HepG2 (cell line): ENCODE results near the gene IMPACT. TPM values are rescaled to one million over a fixed set of nuclear protein-coding genes. Genes with fewer than 3 reads are reported as not detected.

ENCODE experiments used
- ATAC-seq: fragments of 200-7000 bp; cut with Tn5 transposase; 3 replicates; pipeline ENCODE4 v1.9.1; 2020; ENCODE audit warnings: mild to moderate bottlenecking, moderate library complexity
- BruUV-seq: library from RNA; stranded (reverse); fragments of 400-500 nt; replicated peaks from 2 replicates; lab custom pipeline; 2021; lab: Mats Ljungman, UMichigan
- CTCF ChIA-PET: fragments of 300-600 bp; formaldehyde crosslinking; extraction: SDS; loops from one replicate; lab custom pipeline; 2021; ENCODE audit warnings: low total read pairs, inconsistent platforms, low intra/inter-chr PET ratio; lab: Yijun Ruan, JAX
- POLR2A ChIA-PET: fragments of 350-600 bp; sonication (Branson Sonifier 250); formaldehyde crosslinking; loops from one replicate; lab custom pipeline; 2020; ENCODE audit warnings: antibody characterized with exemption, inconsistent platforms; lab: Yijun Ruan, JAX
- DNase-seq: peaks from one replicate; pipeline ENCODE4 v3.0.0-alpha.2; 2015; ENCODE audit warnings: low spot score
- FAIRE-seq: peaks from 3 replicates; lab custom pipeline; 2011; peaks lifted over from hg19 to GRCh38; lab: Jason Lieb, UNC
- H2AFZ ChIP-seq: one replicate; pipeline ENCODE4 v1.6.1; 2011; ENCODE audit warnings: low read length, inconsistent platforms
- H3K27ac ChIP-seq: fragments of 300-600 bp; 3 replicates; pipeline ENCODE4 v1.8.0; 2011; ENCODE audit warnings: mixed run types, mild to moderate bottlenecking, mixed read lengths, low read length, inconsistent platforms; ENCODE audit not compliant: insufficient read depth; ENCODE audit errors: extremely low read length
- H3K27me3 ChIP-seq, 2 experiments: fragments of 200-600 bp in 1 of 2; 2 replicates in 1 of 2; 3 replicates in 1 of 2; pipeline versions ENCODE4 v1.6.0 to v1.8.0; 2011; ENCODE audit warnings: low read length in 2 of 2, mild to moderate bottlenecking in 2 of 2, moderate library complexity in 2 of 2, inconsistent platforms in 1 of 2; ENCODE audit not compliant: insufficient read depth in 2 of 2, control insufficient read depth in 1 of 2
- H3K36me3 ChIP-seq, 2 experiments: fragments of 200-600 bp in 1 of 2; replicated peaks in 1 of 2; 2 replicates in 1 of 2; 3 replicates in 1 of 2; pipeline versions ENCODE4 v1.5.1 to v1.8.0; 2011; ENCODE audit warnings: low read length in 2 of 2, inconsistent platforms in 1 of 2; ENCODE audit not compliant: insufficient read depth in 2 of 2, control insufficient read depth in 1 of 2
- H3K4me1 ChIP-seq: 2 replicates; pipeline ENCODE4 v1.5.1; 2012; ENCODE audit warnings: low read length, inconsistent platforms; ENCODE audit not compliant: insufficient read depth
- H3K4me2 ChIP-seq: 2 replicates; pipeline ENCODE4 v1.6.0; 2011; ENCODE audit warnings: low read depth, low read length, inconsistent platforms
- H3K4me3 ChIP-seq, 3 experiments: fragments of 200-600 bp in 1 of 3; sonication (generic), shearing (Covaris generic) in 1 of 3; replicated peaks in 1 of 3; 2 replicates each; pipeline ENCODE4 v1.5.1; 2011 to 2016; ENCODE audit warnings: low read length in 3 of 3, inconsistent platforms in 2 of 3, low read depth in 2 of 3, mild to moderate bottlenecking in 2 of 3, control low read depth in 1 of 3, mixed read lengths in 1 of 3; ENCODE audit not compliant: insufficient read depth in 1 of 3
- H3K79me2 ChIP-seq: one replicate; pipeline ENCODE4 v1.6.1; 2011; ENCODE audit warnings: low read length, inconsistent platforms; ENCODE audit not compliant: insufficient read depth
- H3K9ac ChIP-seq: 2 replicates; pipeline ENCODE4 v1.6.0; 2011; ENCODE audit warnings: mild to moderate bottlenecking, low read depth, low read length, inconsistent platforms; ENCODE audit not compliant: insufficient read depth
- H3K9me3 ChIP-seq: 2 replicates; pipeline ENCODE4 v1.5.1; 2012; ENCODE audit warnings: mild to moderate bottlenecking, low read length
- H4K20me1 ChIP-seq: 2 replicates; pipeline ENCODE4 v1.6.0; 2011; ENCODE audit warnings: inconsistent platforms, mild to moderate bottlenecking, low read length, moderate library complexity; ENCODE audit not compliant: insufficient read depth
- BCL6 ChIP-seq: IDR thresholded peaks from 2 replicates; pipeline ENCODE4 v1.6.1; 2016; ENCODE audit warnings: missing genetic modification reagents, missing compliant biosample characterization
- GRHL1 ChIP-seq: sonication (generic); formaldehyde crosslinking; conservative IDR thresholded peaks from 2 replicates; pipeline ENCODE4 v1.8.0; 2022; ENCODE audit warnings: missing genetic modification reagents
- HCFC1 ChIP-seq: fragments of 150-350 bp; IDR thresholded peaks from 2 replicates; pipeline ENCODE4 v1.6.1; 2014; ENCODE audit warnings: low read depth, low read length
- JUNB ChIP-seq: sonication (generic); formaldehyde crosslinking; IDR thresholded peaks from 2 replicates; pipeline ENCODE4 v1.8.0; 2022; ENCODE audit warnings: missing genetic modification reagents, mild to moderate bottlenecking, borderline replicate concordance
- MED1 ChIP-seq: sonication (generic); formaldehyde crosslinking; IDR thresholded peaks from 2 replicates; pipeline ENCODE4 v1.4.0; 2020; ENCODE audit warnings: missing genetic modification reagents
- SALL2 ChIP-seq: sonication (generic); formaldehyde crosslinking; IDR thresholded peaks from 2 replicates; pipeline ENCODE4 v1.8.1; 2023; ENCODE audit warnings: mild to moderate bottlenecking, missing genetic modification reagents, inconsistent platforms
- ZNF879 ChIP-seq: sonication (generic); formaldehyde crosslinking; IDR thresholded peaks from 2 replicates; pipeline ENCODE4 v1.8.1; 2023; ENCODE audit warnings: missing genetic modification reagents
- WGBS: methylation state at CpG from one replicate; pipeline ENCODE4 v1.1.6; 2017; ENCODE audit warnings: low lambda C conversion rate; 5-methylcytosine and 5-hydroxymethylcytosine counted together
- in situ Hi-C: cut with HindIII; loops from 2 replicates; pipeline ENCODE4 v1.10.0; 2017; ENCODE audit warnings: low pct_unique_long_range_greater_than_20kb; ENCODE audit not compliant: extremely low pct_ligation_motif_present
- intact Hi-C: fragments of 100-400 bp; cut with micrococcal nuclease; formaldehyde crosslinking; loops from one replicate; pipeline ENCODE4 v1.10.0; 2022; ENCODE audit not compliant: unreplicated experiment
- polyA plus RNA-seq, 8 experiments: library from polyadenylated mRNA; depleted of rRNA in 3 of 8; stranded (reverse) in 7 of 8; unstranded in 1 of 8; fragments of >200 nt; fragmentation: Illumina TruSeq in 4 of 8; extraction: Trizol in 4 of 8; gene quantifications; 2 replicates each; pipeline versions ENCODE4 v1.2.1 to v1.2.3, GENCODE V29; 2011 to 2016; ENCODE audit warnings: low read depth in 4 of 8, missing spikeins in 1 of 8, mixed read lengths in 1 of 8; ENCODE audit not compliant: insufficient read depth in 1 of 8
- total RNA-seq, 5 experiments: library from RNA; depleted of rRNA; stranded (reverse); fragments of >200 nt; fragmentation: Illumina TruSeq; extraction: Trizol; gene quantifications; 2 replicates each; pipeline ENCODE4 v1.2.3, GENCODE V29; 2016; ENCODE audit warnings: low read depth in 1 of 5
- TF ChIP-seq, protein P1 (sequence below): sonication (generic); formaldehyde crosslinking; IDR thresholded peaks from 2 replicates; pipeline ENCODE4 v1.5.0; 2020; ENCODE audit warnings: mild to moderate bottlenecking, missing genetic modification reagents, borderline replicate concordance
- TF ChIP-seq, protein P2 (sequence below): sonication (generic); formaldehyde crosslinking; IDR thresholded peaks from 2 replicates; pipeline ENCODE4 v1.5.0; 2020; ENCODE audit warnings: missing genetic modification reagents
- TF ChIP-seq, protein P3 (sequence below): sonication (generic); formaldehyde crosslinking; IDR thresholded peaks from 2 replicates; pipeline ENCODE4; 2020; ENCODE audit warnings: missing genetic modification reagents, mild to moderate bottlenecking, borderline replicate concordance
- TF ChIP-seq, protein P4 (sequence below): sonication (generic); formaldehyde crosslinking; conservative IDR thresholded peaks from 2 replicates; pipeline ENCODE4 v1.4.0; 2020; ENCODE audit warnings: missing genetic modification reagents

Gene IMPACT
- total and polyA plus RNA-seq, 2 of the 13 experiments (the other 11 are each of a cell fraction or from before 2014, with no cell fraction given) = 5.0 to 7.7 TPM

DNA sequence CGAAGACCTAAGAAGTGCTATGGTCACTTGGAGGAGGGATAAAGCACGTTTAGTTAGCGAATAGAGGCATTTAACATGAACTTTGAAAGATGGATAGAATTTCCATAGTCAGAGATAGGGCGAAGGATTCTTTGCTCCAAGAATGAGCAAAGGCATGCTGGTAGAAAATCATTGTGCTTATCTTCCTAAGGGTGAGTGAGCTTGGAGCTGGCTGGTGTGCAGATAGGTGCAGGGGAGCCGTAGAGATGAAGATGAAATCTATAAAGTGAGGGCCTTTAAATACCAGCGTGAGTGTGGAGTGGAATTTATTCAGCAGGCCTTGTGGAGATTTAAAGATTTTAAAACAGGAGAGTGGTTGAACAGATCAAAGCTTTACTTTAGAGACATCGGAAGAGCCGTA is 35.5 kb downstream of the IMPACT start:
- no peaks in the 10 kb centered on the region for H3K4me1 ChIP-seq
- H3K4me3 ChIP-seq = no peak overlapping the region
- H2AFZ ChIP-seq = no peak overlapping the region
- in situ Hi-C loops = no loop called here
- no peak overlapping the region for H3K9ac ChIP-seq
- FAIRE-seq = no peak
- no TSS peak for BruUV-seq
- no peaks in the 10 kb centered on the region for H3K79me2 ChIP-seq
- DNase-seq = no peak
- no peak overlapping the region for H3K27ac ChIP-seq
- no peaks in the 10 kb centered on the region for H3K27me3 ChIP-seq
- intact Hi-C loops = no loop called here
- H3K36me3 ChIP-seq = no peaks in the 10 kb centered on the region
- H3K9me3 ChIP-seq = no peaks in the 10 kb centered on the region
- WGBS = 37% methylated on average over 8 of the region's 8 CpGs
- no peak for ATAC-seq
- ChIA-PET CTCF (no interaction called here), POLR2A (no interaction called here)
- no peak overlapping the region for H3K4me2 ChIP-seq
- H4K20me1 ChIP-seq = no peaks in the 10 kb centered on the region
- TF ChIP-seq HCFC1 (no peak), ZNF879 (CRISPR knock-in tag) (no peak), JUNB (CRISPR knock-in tag) (no peak), MED1 (no peak), GRHL1 (CRISPR knock-in tag) (no peak), BCL6 (CRISPR knock-in tag) (no peak), SALL2 (CRISPR knock-in tag) (no peak)
- TF ChIP-seq, protein P1, sequence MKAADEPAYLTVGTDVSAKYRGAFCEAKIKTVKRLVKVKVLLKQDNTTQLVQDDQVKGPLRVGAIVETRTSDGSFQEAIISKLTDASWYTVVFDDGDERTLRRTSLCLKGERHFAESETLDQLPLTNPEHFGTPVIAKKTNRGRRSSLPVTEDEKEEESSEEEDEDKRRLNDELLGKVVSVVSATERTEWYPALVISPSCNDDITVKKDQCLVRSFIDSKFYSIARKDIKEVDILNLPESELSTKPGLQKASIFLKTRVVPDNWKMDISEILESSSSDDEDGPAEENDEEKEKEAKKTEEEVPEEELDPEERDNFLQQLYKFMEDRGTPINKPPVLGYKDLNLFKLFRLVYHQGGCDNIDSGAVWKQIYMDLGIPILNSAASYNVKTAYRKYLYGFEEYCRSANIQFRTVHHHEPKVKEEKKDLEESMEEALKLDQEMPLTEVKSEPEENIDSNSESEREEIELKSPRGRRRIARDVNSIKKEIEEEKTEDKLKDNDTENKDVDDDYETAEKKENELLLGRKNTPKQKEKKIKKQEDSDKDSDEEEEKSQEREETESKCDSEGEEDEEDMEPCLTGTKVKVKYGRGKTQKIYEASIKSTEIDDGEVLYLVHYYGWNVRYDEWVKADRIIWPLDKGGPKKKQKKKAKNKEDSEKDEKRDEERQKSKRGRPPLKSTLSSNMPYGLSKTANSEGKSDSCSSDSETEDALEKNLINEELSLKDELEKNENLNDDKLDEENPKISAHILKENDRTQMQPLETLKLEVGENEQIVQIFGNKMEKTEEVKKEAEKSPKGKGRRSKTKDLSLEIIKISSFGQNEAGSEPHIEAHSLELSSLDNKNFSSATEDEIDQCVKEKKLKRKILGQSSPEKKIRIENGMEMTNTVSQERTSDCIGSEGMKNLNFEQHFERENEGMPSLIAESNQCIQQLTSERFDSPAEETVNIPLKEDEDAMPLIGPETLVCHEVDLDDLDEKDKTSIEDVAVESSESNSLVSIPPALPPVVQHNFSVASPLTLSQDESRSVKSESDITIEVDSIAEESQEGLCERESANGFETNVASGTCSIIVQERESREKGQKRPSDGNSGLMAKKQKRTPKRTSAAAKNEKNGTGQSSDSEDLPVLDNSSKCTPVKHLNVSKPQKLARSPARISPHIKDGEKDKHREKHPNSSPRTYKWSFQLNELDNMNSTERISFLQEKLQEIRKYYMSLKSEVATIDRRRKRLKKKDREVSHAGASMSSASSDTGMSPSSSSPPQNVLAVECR = no peak
- TF ChIP-seq, protein P2, sequence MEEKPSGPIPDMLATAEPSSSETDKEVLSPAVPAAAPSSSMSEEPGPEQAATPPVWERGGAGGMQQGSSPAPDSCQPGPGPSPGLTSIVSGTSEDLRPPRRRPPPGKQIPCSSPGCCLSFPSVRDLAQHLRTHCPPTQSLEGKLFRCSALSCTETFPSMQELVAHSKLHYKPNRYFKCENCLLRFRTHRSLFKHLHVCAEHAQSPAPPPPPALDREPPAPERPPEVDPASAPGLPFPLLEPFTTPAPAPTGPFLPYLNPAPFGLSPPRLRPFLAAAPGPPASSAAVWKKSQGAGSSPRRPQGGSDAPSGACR (CRISPR knock-in tag) = no peak
- TF ChIP-seq, protein P3, sequence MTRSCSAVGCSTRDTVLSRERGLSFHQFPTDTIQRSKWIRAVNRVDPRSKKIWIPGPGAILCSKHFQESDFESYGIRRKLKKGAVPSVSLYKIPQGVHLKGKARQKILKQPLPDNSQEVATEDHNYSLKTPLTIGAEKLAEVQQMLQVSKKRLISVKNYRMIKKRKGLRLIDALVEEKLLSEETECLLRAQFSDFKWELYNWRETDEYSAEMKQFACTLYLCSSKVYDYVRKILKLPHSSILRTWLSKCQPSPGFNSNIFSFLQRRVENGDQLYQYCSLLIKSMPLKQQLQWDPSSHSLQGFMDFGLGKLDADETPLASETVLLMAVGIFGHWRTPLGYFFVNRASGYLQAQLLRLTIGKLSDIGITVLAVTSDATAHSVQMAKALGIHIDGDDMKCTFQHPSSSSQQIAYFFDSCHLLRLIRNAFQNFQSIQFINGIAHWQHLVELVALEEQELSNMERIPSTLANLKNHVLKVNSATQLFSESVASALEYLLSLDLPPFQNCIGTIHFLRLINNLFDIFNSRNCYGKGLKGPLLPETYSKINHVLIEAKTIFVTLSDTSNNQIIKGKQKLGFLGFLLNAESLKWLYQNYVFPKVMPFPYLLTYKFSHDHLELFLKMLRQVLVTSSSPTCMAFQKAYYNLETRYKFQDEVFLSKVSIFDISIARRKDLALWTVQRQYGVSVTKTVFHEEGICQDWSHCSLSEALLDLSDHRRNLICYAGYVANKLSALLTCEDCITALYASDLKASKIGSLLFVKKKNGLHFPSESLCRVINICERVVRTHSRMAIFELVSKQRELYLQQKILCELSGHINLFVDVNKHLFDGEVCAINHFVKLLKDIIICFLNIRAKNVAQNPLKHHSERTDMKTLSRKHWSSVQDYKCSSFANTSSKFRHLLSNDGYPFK (CRISPR knock-in tag) = no peak
- TF ChIP-seq, protein P4, sequence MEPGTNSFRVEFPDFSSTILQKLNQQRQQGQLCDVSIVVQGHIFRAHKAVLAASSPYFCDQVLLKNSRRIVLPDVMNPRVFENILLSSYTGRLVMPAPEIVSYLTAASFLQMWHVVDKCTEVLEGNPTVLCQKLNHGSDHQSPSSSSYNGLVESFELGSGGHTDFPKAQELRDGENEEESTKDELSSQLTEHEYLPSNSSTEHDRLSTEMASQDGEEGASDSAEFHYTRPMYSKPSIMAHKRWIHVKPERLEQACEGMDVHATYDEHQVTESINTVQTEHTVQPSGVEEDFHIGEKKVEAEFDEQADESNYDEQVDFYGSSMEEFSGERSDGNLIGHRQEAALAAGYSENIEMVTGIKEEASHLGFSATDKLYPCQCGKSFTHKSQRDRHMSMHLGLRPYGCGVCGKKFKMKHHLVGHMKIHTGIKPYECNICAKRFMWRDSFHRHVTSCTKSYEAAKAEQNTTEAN (CRISPR knock-in tag) = no peak
